HG03558 (cell line): Measurements from ENCODE around the gene SYDE1.

ENCODE experiments used
- ATAC-seq: cut with Tn5 transposase; IDR thresholded peaks from one replicate; pipeline ENCODE4 v1.9.1; 2021; ENCODE audit warnings: moderate number of reproducible peaks; ENCODE audit not compliant: unreplicated experiment; ENCODE audit errors: extremely low read depth

The SYDE1 gene

GRCh38 chr19:15108145-15108844 is 1.1 kb downstream of the SYDE1 start:
- no peak for ATAC-seq

GRCh38 chr19:15108845-15109767 is 1.9 kb downstream of the SYDE1 start:
- ATAC-seq, result no peak

DNA sequence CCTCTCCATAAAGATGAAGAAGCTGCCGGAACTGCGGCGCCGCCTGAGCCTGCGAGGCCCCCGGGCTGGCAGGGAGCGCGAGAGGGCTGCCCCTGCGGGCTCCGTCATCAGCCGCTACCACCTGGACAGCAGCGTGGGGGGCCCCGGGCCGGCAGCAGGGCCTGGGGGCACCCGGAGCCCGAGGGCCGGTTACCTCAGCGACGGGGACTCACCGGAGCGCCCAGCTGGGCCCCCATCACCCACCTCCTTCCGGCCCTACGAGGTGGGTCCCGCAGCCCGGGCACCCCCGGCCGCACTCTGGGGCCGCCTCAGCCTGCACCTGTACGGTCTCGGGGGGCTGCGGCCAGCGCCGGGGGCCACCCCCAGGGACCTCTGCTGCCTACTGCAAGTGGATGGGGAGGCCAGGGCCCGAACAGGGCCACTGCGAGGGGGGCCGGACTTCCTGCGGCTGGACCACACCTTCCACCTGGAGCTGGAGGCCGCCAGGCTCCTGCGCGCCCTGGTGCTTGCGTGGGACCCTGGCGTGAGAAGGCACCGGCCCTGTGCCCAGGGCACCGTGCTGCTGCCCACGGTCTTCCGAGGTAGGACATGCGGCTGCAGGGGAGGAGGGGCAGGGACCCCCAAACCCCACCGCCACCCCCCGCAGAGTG is 2.7 kb downstream of the SYDE1 start:
- ATAC-seq, result no peak

DNA sequence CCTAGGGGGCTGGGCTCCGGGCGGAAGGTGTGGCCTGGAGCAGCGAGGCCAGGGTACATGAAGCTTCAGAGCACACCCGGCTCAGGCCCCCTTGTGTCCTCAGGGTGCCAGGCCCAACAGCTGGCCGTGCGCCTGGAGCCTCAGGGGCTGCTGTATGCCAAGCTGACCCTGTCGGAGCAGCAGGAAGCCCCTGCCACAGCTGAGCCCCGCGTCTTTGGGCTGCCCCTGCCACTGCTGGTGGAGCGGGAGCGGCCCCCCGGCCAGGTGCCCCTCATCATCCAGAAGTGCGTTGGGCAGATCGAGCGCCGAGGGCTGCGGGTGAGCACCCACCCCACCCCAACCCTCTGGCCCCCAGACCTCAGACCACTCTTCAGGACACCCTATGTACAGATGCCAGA is 3.2 kb downstream of the SYDE1 start:
- no peak for ATAC-seq

- no peak for ATAC-seq
Observed at GRCh38 chr19:15111758-15112157, 4.6 kb downstream of the SYDE1 start.

- ATAC-seq, result no peak
Observed at GRCh38 chr19:15112385-15112784, 5.2 kb downstream of the SYDE1 start.

DNA sequence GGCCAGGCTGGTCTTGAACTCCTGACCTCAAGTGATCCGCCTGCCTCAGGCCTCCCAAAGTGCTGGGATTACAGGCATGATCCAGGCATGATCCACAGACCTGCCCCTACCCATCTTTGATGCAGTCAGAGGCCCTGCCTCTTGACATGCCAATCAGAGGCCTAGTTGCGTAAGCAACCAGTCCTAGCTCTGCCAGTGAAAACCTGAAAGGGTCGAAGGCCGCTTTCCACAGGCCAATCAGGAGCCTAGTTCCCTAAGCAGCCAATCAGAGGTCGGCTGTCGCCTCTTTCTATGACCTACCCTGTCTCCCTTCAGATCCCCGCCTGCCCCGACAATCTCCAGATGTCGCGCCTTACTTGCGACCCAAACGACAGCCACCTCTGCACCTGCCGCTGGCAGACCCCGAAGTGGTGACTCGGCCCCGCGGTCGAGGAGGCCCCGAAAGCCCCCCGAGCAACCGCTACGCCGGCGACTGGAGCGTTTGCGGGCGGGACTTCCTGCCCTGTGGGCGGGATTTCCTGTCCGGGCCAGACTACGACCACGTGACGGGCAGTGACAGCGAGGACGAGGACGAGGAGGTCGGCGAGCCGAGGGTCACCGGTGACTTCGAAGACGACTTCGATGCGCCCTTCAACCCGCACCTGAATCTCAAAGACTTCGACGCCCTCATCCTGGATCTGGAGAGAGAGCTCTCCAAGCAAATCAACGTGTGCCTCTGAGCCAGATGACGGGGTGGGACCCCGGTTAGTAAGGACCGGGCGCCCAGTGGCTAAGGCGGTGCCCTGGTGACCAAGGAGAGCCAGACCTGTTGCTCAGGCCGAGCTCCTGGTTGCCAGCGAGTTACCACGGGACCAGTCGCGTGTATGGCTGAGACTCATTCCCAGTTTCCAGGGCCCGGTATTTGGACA is 6.3 kb downstream of the SYDE1 start:
- no peak for ATAC-seq

- no peak for ATAC-seq
Observed at GRCh38 chr19:15114153-15114540, 6.9 kb downstream of the SYDE1 start.

- no peak for ATAC-seq
Observed at GRCh38 chr19:15115080-15115479, 7.9 kb downstream of the SYDE1 start.

- ATAC-seq, result no peak
Observed at GRCh38 chr19:15115762-15116615, 8.8 kb downstream of the SYDE1 start.

GRCh38 chr19:15116856-15117255 is 9.7 kb downstream of the SYDE1 start:
- ATAC-seq, result no peak

- ATAC-seq, result no peak
Observed at GRCh38 chr19:15118248-15118647, 11.0 kb downstream of the SYDE1 start.

- no peak for ATAC-seq
Observed at GRCh38 chr19:15118789-15119494, 11.7 kb downstream of the SYDE1 start.

GRCh38 chr19:15120135-15121026 is 13.2 kb downstream of the SYDE1 start:
- no peak for ATAC-seq

GRCh38 chr19:15122331-15123030 is 15.3 kb downstream of the SYDE1 start:
- ATAC-seq, result no peak

DNA sequence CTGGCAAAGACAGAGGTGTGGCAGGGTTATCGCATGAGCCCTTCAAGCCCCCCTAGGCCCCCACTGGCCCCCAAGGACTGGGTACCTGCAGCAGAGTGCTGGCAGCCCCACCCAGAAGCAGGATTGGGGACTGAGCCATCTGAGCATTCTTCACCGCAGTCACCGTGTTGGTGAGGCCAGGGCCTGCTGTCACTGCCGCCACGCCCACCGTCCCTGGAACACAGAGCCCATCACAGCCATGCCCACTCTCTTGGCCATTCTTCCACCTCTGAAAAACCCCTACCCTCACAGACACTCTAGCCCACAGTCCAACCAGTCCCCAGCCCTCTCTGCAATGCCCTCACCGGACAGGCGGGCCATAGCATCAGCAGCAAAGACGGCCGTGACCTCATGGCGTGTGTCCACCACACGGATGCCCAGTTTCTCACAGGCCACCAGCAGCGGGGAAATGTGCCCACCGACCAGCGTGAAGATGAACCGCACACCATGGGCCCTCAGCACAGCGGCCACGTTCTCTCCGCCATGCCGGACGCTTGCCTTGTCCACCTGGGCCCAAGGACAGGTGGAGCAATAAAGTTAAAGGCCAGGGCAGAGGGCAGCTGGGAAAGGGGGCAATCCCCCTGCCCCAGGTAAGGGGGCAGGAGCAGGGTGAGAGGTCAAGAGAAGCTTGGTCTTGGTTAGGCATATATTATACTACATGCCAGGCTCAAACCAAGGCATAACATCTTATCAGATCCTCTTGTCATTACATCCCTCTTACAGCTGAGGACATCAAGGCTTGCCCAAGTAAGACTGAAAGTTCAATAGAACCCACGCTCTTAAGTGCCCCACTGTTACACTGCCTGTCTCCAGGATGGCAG is 16.1 kb downstream of the SYDE1 start:
- ATAC-seq, result no peak
